ENCODE results near the gene PKD1L1.

The PKD1L1 gene

GRCh38 chr7:47875998-47876744 is 72.1 kb downstream of the PKD1L1 start:
- no peak for DNase-seq (ENCODE audit: low read depth)

- no peak for DNase-seq (ENCODE audit: low read depth)
Measured at GRCh38 chr7:47875406-47875805, 72.9 kb downstream of the PKD1L1 start.

- DNase-seq (ENCODE audit: low read depth): no peak
Measured at GRCh38 chr7:47873762-47874161, 74.5 kb downstream of the PKD1L1 start.

GRCh38 chr7:47867286-47867685 is 81.0 kb downstream of the PKD1L1 start:
- DNase-seq (ENCODE audit: low read depth): no peak

- no peak for DNase-seq (ENCODE audit: low read depth)
Measured at GRCh38 chr7:47866120-47866519, 82.1 kb downstream of the PKD1L1 start.

GRCh38 chr7:47852330-47853245 is 95.7 kb downstream of the PKD1L1 start:
- DNase-seq (ENCODE audit: low read depth): no peak

- DNase-seq (ENCODE audit: low read depth): no peak
Measured at GRCh38 chr7:47847207-47847606, 101.1 kb downstream of the PKD1L1 start.

- DNase-seq (ENCODE audit: low read depth): no peak
Measured at GRCh38 chr7:47846138-47846836, 102.0 kb downstream of the PKD1L1 start.

- no peak for DNase-seq (ENCODE audit: low read depth)
Measured at GRCh38 chr7:47844311-47844710, 104.0 kb downstream of the PKD1L1 start.

GRCh38 chr7:47843291-47843690 is 105.0 kb downstream of the PKD1L1 start:
- no peak for DNase-seq (ENCODE audit: low read depth)

- no peak for DNase-seq (ENCODE audit: low read depth)
Measured at GRCh38 chr7:47839381-47839780, 108.9 kb downstream of the PKD1L1 start.

- DNase-seq (ENCODE audit: low read depth): no peak
Measured at GRCh38 chr7:47837826-47838225, 110.4 kb downstream of the PKD1L1 start.

GRCh38 chr7:47836503-47837202 is 111.6 kb downstream of the PKD1L1 start:
- no peak for DNase-seq (ENCODE audit: low read depth)

- no peak for DNase-seq (ENCODE audit: low read depth)
Measured at GRCh38 chr7:47836080-47836479, 112.2 kb downstream of the PKD1L1 start.

GRCh38 chr7:47833211-47833610 is 115.1 kb downstream of the PKD1L1 start:
- DNase-seq (ENCODE audit: low read depth): no peak

- DNase-seq (ENCODE audit: low read depth): no peak
Measured at GRCh38 chr7:47832105-47832715, 116.1 kb downstream of the PKD1L1 start.

- no peak for DNase-seq (ENCODE audit: low read depth)
Measured at GRCh38 chr7:47830015-47830414, 118.3 kb downstream of the PKD1L1 start.

- no peak for DNase-seq (ENCODE audit: low read depth)
Measured at GRCh38 chr7:47827871-47828270, 120.4 kb downstream of the PKD1L1 start.

GRCh38 chr7:47827351-47827756 is 120.9 kb downstream of the PKD1L1 start:
- no peak for DNase-seq (ENCODE audit: low read depth)

GRCh38 chr7:47826754-47827153 is 121.5 kb downstream of the PKD1L1 start:
- DNase-seq (ENCODE audit: low read depth): no peak

GRCh38 chr7:47819607-47819920 is 128.7 kb downstream of the PKD1L1 start:
- no peak for DNase-seq (ENCODE audit: low read depth)
